HEK293 (cell line): ENCODE measurements around the gene C19orf73.

Experiments
- IKZF3 ChIP-seq: fragments of 450-650 bp; IDR thresholded peaks from 2 replicates; pipeline ENCODE4 v1.5.0; 2018; ENCODE audit warnings: missing biosample characterization, mild to moderate bottlenecking, missing genetic modification characterization, moderate library complexity
- MZF1 ChIP-seq: fragments of 450-650 bp; formaldehyde crosslinking; IDR thresholded peaks from 2 replicates; pipeline ENCODE4 v1.5.1; 2017; ENCODE audit warnings: missing biosample characterization, missing genetic modification characterization, borderline replicate concordance
- SP2 ChIP-seq: fragments of 450-650 bp; formaldehyde crosslinking; IDR thresholded peaks from 2 replicates; pipeline ENCODE4 v1.5.1; 2016; ENCODE audit warnings: missing biosample characterization, missing genetic modification characterization
- SP3 ChIP-seq: fragments of 450-650 bp; formaldehyde crosslinking; IDR thresholded peaks from 2 replicates; pipeline ENCODE4 v1.5.1; 2016; ENCODE audit warnings: missing biosample characterization, missing genetic modification characterization
- YY2 ChIP-seq: fragments of 450-650 bp; formaldehyde crosslinking; IDR thresholded peaks from 2 replicates; pipeline ENCODE4 v1.5.1; 2016; ENCODE audit warnings: missing biosample characterization, missing genetic modification characterization
- ZBTB21 ChIP-seq: fragments of 450-650 bp; formaldehyde crosslinking; IDR thresholded peaks from 2 replicates; pipeline ENCODE4 v1.5.1; 2017; ENCODE audit warnings: missing biosample characterization, missing genetic modification characterization
- ZFP37 ChIP-seq: fragments of 450-650 bp; formaldehyde crosslinking; IDR thresholded peaks from 2 replicates; pipeline ENCODE4 v1.5.1; 2016; ENCODE audit warnings: missing biosample characterization, missing genetic modification characterization
- ZNF132 ChIP-seq: fragments of 450-650 bp; formaldehyde crosslinking; IDR thresholded peaks from 2 replicates; pipeline ENCODE4 v1.5.1; 2017; ENCODE audit warnings: missing biosample characterization, missing genetic modification characterization, borderline replicate concordance
- ZNF155 ChIP-seq: fragments of 450-650 bp; formaldehyde crosslinking; IDR thresholded peaks from 2 replicates; pipeline ENCODE4 v1.5.1; 2016; ENCODE audit warnings: missing biosample characterization, missing genetic modification characterization
- ZNF214 ChIP-seq: fragments of 450-650 bp; formaldehyde crosslinking; IDR thresholded peaks from 2 replicates; pipeline ENCODE4 v1.5.1; 2017; ENCODE audit warnings: missing biosample characterization, mild to moderate bottlenecking, missing genetic modification characterization, borderline replicate concordance
- ZNF354C ChIP-seq: fragments of 450-650 bp; formaldehyde crosslinking; IDR thresholded peaks from 2 replicates; pipeline ENCODE4 v1.5.1; 2016; ENCODE audit warnings: missing biosample characterization, missing genetic modification characterization, low read depth, borderline replicate concordance
- ZNF423 ChIP-seq: fragments of 450-650 bp; formaldehyde crosslinking; IDR thresholded peaks from 2 replicates; pipeline ENCODE4 v1.5.1; 2016; ENCODE audit warnings: missing biosample characterization, missing genetic modification characterization
- ZNF514 ChIP-seq: fragments of 450-650 bp; formaldehyde crosslinking; IDR thresholded peaks from 2 replicates; pipeline ENCODE4 v1.5.1; 2016; ENCODE audit warnings: missing biosample characterization, missing genetic modification characterization
- ZNF530 ChIP-seq: fragments of 450-650 bp; formaldehyde crosslinking; IDR thresholded peaks from 2 replicates; pipeline ENCODE4 v1.5.1; 2016; ENCODE audit warnings: low read depth, missing biosample characterization, missing genetic modification characterization
- ZNF560 ChIP-seq: fragments of 450-650 bp; formaldehyde crosslinking; IDR thresholded peaks from 2 replicates; pipeline ENCODE4 v1.5.1; 2017; ENCODE audit warnings: missing biosample characterization, missing genetic modification characterization, borderline replicate concordance
- ZNF585B ChIP-seq: fragments of 450-650 bp; formaldehyde crosslinking; IDR thresholded peaks from 2 replicates; pipeline ENCODE4 v1.5.1; 2016; ENCODE audit warnings: missing biosample characterization, missing genetic modification characterization
- ZNF623 ChIP-seq: fragments of 450-650 bp; formaldehyde crosslinking; IDR thresholded peaks from 2 replicates; pipeline ENCODE4 v1.5.1; 2016; ENCODE audit warnings: missing biosample characterization, missing genetic modification characterization
- ZNF629 ChIP-seq: fragments of 450-650 bp; formaldehyde crosslinking; IDR thresholded peaks from 2 replicates; pipeline ENCODE4 v1.5.1; 2017; ENCODE audit warnings: missing biosample characterization, missing genetic modification characterization
- ZNF76 ChIP-seq: fragments of 450-650 bp; formaldehyde crosslinking; IDR thresholded peaks from 2 replicates; pipeline ENCODE4; 2016; ENCODE audit warnings: low read depth, missing biosample characterization, missing genetic modification characterization, borderline replicate concordance
- TF ChIP-seq, protein P1 (sequence below): fragments of 450-650 bp; formaldehyde crosslinking; IDR thresholded peaks from 2 replicates; pipeline ENCODE4 v1.5.1; 2016; ENCODE audit warnings: missing biosample characterization, missing genetic modification characterization
- TF ChIP-seq, protein P2 (sequence below): fragments of 450-650 bp; formaldehyde crosslinking; IDR thresholded peaks from 2 replicates; pipeline ENCODE4 v1.5.1; 2016; ENCODE audit warnings: missing biosample characterization, missing genetic modification characterization
- TF ChIP-seq, protein P3 (sequence below): fragments of 450-650 bp; formaldehyde crosslinking; IDR thresholded peaks from 2 replicates; pipeline ENCODE4 v1.5.1; 2016; ENCODE audit warnings: missing biosample characterization, missing genetic modification characterization
- TF ChIP-seq, protein P4 (sequence below): fragments of 450-650 bp; formaldehyde crosslinking; optimal IDR thresholded peaks from 2 replicates; pipeline ENCODE3; 2016; ENCODE audit warnings: missing biosample characterization, mild to moderate bottlenecking, missing genetic modification characterization
- TF ChIP-seq, protein P5 (sequence below): fragments of 450-650 bp; formaldehyde crosslinking; IDR thresholded peaks from 2 replicates; pipeline ENCODE4 v1.5.1; 2016; ENCODE audit warnings: missing biosample characterization, missing genetic modification characterization
- TF ChIP-seq, protein P6 (sequence below): fragments of 450-650 bp; formaldehyde crosslinking; IDR thresholded peaks from 2 replicates; pipeline ENCODE4 v1.5.1; 2016; ENCODE audit warnings: missing biosample characterization, missing genetic modification characterization
- TF ChIP-seq, protein P7 (sequence below): fragments of 450-650 bp; formaldehyde crosslinking; IDR thresholded peaks from 2 replicates; pipeline ENCODE4 v1.5.1; 2017; ENCODE audit warnings: missing biosample characterization, missing genetic modification characterization

Gene C19orf73

DNA sequence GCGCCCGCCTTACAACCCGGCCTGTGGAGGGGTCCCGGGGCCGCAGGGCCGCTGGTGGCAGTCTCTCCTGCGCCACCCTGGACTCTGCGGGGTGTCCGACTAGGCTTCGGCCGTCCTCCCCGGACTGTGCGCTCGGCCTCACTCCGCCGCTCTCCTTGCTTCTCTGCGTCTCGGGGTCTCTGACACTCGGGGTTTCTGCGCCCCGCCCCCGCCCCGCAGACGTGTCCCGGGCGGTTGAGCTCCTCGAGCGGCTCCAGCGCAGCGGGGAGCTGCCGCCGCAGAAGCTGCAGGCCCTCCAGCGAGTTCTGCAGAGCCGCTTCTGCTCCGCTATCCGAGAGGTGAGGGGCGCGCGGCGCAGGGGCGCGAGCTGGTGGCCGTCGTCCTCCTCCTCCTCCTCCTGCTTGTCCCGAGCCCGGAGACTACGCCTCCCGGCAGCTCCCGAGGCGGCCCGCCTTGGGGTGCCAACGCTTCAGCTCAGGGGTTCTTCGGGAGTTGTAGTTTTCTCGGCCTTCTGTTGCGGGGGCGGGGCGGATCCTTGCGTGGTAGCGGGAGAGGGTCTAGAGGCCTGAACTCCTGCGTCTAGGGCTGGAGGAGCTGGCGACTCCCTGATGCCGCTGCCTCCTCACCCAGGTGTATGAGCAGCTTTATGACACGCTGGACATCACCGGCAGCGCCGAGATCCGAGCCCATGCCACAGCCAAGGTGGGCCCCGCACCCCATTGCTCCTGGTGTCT, 4.1 kb downstream of the C19orf73 start (continued):
- TF ChIP-seq, protein P1, sequence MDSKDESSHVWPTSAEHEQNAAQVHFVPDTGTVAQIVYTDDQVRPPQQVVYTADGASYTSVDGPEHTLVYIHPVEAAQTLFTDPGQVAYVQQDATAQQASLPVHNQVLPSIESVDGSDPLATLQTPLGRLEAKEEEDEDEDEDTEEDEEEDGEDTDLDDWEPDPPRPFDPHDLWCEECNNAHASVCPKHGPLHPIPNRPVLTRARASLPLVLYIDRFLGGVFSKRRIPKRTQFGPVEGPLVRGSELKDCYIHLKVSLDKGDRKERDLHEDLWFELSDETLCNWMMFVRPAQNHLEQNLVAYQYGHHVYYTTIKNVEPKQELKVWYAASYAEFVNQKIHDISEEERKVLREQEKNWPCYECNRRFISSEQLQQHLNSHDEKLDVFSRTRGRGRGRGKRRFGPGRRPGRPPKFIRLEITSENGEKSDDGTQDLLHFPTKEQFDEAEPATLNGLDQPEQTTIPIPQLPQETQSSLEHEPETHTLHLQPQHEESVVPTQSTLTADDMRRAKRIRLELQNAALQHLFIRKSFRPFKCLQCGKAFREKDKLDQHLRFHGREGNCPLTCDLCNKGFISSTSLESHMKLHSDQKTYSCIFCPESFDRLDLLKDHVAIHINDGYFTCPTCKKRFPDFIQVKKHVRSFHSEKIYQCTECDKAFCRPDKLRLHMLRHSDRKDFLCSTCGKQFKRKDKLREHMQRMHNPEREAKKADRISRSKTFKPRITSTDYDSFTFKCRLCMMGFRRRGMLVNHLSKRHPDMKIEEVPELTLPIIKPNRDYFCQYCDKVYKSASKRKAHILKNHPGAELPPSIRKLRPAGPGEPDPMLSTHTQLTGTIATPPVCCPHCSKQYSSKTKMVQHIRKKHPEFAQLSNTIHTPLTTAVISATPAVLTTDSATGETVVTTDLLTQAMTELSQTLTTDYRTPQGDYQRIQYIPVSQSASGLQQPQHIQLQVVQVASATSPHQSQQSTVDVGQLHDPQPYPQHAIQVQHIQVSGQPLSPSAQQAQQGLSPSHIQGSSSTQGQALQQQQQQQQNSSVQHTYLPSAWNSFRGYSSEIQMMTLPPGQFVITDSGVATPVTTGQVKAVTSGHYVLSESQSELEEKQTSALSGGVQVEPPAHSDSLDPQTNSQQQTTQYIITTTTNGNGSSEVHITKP (tag by site-specific recombination), result peak; percentile 78
- TF ChIP-seq ZNF132 (tag by site-specific recombination) (no peak), ZNF530 (tag by site-specific recombination) (no peak), ZNF155 (tag by site-specific recombination) (no peak), ZNF76 (peak; percentile 91), ZFP37 (tag by site-specific recombination) (0 out of 2 replicates have a peak, but pooled peaks have one; percentile 52), MZF1 (tag by site-specific recombination) (no peak), ZNF623 (no peak), ZNF214 (no peak), ZNF354C (tag by site-specific recombination) (no peak), SP2 (tag by site-specific recombination) (peak; percentile 47), IKZF3 (tag by site-specific recombination) (peak; percentile 59; the same call in 1 of the 2 replicates), YY2 (tag by site-specific recombination) (peak; percentile 17; the same call in 1 of the 2 replicates), ZBTB21 (tag by site-specific recombination) (no peak), ZNF585B (tag by site-specific recombination) (no peak), SP3 (tag by site-specific recombination) (peak; percentile 78), ZNF514 (tag by site-specific recombination) (no peak), ZNF629 (tag by site-specific recombination) (no peak), ZNF423 (tag by site-specific recombination) (peak; percentile 65; the same call in 1 of the 2 replicates), ZNF560 (tag by site-specific recombination) (no peak)
- TF ChIP-seq, protein P2, sequence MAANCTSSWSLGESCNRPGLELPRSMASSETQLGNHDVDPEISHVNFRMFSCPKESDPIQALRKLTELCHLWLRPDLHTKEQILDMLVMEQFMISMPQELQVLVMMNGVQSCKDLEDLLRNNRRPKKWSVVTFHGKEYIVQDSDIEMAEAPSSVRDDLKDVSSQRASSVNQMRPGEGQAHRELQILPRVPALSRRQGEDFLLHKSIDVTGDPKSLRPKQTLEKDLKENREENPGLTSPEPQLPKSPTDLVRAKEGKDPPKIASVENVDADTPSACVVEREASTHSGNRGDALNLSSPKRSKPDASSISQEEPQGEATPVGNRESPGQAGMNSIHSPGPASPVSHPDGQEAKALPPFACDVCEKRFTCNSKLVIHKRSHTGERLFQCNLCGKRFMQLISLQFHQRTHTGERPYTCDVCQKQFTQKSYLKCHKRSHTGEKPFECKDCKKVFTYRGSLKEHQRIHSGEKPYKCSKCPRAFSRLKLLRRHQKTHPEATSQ, result no peak
- TF ChIP-seq, protein P3, sequence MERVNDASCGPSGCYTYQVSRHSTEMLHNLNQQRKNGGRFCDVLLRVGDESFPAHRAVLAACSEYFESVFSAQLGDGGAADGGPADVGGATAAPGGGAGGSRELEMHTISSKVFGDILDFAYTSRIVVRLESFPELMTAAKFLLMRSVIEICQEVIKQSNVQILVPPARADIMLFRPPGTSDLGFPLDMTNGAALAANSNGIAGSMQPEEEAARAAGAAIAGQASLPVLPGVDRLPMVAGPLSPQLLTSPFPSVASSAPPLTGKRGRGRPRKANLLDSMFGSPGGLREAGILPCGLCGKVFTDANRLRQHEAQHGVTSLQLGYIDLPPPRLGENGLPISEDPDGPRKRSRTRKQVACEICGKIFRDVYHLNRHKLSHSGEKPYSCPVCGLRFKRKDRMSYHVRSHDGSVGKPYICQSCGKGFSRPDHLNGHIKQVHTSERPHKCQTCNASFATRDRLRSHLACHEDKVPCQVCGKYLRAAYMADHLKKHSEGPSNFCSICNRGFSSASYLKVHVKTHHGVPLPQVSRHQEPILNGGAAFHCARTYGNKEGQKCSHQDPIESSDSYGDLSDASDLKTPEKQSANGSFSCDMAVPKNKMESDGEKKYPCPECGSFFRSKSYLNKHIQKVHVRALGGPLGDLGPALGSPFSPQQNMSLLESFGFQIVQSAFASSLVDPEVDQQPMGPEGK (tag by site-specific recombination), result peak; percentile 69
- TF ChIP-seq, protein P4, sequence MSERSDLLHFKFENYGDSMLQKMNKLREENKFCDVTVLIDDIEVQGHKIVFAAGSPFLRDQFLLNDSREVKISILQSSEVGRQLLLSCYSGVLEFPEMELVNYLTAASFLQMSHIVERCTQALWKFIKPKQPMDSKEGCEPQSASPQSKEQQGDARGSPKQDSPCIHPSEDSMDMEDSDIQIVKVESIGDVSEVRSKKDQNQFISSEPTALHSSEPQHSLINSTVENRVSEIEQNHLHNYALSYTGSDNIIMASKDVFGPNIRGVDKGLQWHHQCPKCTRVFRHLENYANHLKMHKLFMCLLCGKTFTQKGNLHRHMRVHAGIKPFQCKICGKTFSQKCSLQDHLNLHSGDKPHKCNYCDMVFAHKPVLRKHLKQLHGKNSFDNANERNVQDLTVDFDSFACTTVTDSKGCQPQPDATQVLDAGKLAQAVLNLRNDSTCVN, result peak; percentile 77
- TF ChIP-seq, protein P5, sequence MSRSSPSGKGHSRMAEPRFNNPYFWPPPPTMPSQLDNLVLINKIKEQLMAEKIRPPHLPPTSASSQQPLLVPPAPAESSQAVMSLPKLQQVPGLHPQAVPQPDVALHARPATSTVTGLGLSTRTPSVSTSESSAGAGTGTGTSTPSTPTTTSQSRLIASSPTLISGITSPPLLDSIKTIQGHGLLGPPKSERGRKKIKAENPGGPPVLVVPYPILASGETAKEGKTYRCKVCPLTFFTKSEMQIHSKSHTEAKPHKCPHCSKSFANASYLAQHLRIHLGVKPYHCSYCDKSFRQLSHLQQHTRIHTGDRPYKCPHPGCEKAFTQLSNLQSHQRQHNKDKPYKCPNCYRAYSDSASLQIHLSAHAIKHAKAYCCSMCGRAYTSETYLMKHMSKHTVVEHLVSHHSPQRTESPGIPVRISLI (tag by site-specific recombination), result no peak
- TF ChIP-seq, protein P6, sequence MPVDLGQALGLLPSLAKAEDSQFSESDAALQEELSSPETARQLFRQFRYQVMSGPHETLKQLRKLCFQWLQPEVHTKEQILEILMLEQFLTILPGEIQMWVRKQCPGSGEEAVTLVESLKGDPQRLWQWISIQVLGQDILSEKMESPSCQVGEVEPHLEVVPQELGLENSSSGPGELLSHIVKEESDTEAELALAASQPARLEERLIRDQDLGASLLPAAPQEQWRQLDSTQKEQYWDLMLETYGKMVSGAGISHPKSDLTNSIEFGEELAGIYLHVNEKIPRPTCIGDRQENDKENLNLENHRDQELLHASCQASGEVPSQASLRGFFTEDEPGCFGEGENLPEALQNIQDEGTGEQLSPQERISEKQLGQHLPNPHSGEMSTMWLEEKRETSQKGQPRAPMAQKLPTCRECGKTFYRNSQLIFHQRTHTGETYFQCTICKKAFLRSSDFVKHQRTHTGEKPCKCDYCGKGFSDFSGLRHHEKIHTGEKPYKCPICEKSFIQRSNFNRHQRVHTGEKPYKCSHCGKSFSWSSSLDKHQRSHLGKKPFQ, result no peak
- TF ChIP-seq, protein P7, sequence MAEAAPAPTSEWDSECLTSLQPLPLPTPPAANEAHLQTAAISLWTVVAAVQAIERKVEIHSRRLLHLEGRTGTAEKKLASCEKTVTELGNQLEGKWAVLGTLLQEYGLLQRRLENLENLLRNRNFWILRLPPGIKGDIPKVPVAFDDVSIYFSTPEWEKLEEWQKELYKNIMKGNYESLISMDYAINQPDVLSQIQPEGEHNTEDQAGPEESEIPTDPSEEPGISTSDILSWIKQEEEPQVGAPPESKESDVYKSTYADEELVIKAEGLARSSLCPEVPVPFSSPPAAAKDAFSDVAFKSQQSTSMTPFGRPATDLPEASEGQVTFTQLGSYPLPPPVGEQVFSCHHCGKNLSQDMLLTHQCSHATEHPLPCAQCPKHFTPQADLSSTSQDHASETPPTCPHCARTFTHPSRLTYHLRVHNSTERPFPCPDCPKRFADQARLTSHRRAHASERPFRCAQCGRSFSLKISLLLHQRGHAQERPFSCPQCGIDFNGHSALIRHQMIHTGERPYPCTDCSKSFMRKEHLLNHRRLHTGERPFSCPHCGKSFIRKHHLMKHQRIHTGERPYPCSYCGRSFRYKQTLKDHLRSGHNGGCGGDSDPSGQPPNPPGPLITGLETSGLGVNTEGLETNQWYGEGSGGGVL (tag by site-specific recombination), result no peak; the same call in 1 of the 2 replicates
